GM21723 (cell line): ENCODE results near the gene SLC24A3.

ENCODE experiments used
- ATAC-seq: cut with Tn5 transposase; IDR thresholded peaks from one replicate; pipeline ENCODE4 v1.9.1; 2021; ENCODE audit warnings: mild to moderate bottlenecking, moderate library complexity; ENCODE audit not compliant: unreplicated experiment

Gene SLC24A3

GRCh38 chr20:19212469-19212815 lies at the start of gene SLC24A3:
Gene SLC24A3, plus strand, starts transcription at chr20:19212642.
- peak; percentile 14 for ATAC-seq

- ATAC-seq: no peak
Measured at GRCh38 chr20:19170148-19170547, 42.3 kb upstream of the SLC24A3 start.

DNA sequence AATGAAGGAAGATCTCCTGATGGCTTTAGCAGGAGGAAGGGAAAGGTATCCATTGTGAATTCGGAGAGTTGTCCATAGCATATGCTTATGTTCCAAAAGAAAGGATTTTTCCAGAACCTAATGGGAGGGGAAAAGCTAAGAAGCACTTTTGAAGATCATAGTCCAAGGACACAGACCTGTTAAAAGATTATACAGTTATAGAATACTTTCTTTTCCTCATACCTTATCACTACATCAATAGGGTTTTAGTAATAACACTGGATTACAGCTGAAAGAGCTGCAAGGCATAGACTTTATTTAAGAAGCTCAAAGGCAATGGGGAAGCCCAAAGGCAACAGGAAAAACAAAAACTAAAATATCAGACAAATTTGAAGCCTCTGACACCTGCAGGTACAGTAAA lies 39.8 kb upstream of the SLC24A3 start:
- no peak for ATAC-seq

DNA sequence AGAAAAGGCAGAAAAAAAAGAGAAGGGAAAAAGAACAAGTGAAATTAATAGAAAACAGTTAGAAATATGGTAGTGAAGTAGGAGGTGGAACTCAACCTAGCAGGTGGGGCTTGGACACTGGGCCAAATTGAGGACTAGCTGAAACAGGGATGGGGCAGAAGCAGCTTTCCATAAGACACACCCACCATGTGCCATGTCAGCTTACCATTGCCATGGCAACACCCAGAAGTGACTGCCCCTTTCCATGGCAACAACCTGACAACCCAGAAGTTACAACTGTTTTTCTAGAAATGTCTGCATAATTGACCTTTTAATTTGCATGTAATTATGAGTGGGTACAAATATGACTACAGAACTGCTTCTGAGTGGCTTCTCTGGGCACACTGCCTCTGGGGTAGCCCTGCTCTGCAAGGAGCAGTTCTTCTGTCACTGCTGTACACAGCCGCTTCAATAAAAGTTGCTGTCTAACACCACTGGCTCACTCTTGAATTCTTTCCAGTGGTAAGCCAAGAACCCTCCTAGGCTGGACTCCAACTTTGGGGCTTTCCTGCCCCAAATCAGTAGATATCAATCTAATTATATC lies 35.9 kb upstream of the SLC24A3 start:
- ATAC-seq: no peak

- no peak for ATAC-seq
Measured at GRCh38 chr20:19181552-19181951, 30.9 kb upstream of the SLC24A3 start.

- no peak for ATAC-seq
Measured at GRCh38 chr20:19185083-19185482, 27.4 kb upstream of the SLC24A3 start.

DNA sequence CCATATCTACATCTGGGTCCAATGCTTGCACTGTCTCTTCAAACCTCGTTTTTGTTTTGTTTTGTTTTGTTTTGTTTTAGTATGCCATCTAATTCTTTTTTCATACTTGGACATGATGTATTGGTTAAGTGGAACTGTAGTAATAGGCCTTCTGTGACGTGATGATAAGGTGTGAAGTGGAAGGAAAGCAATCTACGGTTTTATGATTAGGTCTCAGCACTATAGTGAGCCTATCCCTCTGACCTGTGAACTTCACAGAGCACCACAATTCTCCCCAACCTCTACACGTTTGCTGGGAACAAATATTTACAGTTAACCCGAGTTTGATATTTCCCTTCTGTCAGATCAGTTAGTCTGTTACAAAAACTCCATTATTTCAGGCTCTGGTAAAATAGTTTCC lies 19.1 kb upstream of the SLC24A3 start:
- no peak for ATAC-seq

DNA sequence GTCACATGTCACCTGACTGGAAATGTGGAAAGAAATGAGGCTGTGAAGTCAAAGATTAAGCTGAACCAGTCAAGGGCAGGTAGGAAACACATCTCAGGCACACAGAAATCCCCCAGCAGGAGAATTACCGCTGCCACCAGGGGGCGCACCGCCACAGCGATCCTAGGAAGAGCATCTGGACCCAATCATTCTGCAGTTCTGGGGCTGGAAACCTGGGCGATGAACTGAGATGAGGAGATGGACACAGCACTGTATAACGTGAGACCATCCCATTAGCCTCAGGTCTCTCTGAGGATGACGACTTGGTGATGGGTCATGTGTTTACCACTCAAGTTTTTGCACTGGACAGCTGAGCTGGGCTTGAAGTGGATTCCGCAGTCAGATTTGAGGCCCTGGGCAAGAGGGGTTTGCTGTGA lies 6.5 kb upstream of the SLC24A3 start:
- peak; percentile 55 for ATAC-seq

DNA sequence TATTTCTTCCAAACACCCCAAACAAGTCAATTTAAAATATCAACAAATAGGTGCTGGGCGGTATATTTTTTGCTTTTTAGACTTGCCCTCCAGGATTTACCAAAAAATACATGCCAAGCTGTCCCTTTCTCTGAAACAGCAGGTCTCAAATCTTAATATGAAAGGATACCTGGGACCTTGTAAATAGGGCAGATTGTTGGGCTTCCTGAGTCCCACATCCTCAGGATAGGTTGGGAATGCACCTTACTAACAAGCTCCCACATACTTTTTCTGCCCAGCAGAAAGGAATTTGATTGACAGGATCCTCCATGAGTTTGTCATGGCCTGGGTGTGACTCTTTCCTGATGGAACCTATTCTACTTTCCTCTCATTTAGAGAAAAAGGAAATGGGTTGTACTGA lies 4.9 kb upstream of the SLC24A3 start:
- ATAC-seq: no peak

GRCh38 chr20:19210391-19211155 lies 1.9 kb upstream of the SLC24A3 start:
- ATAC-seq: no peak

DNA sequence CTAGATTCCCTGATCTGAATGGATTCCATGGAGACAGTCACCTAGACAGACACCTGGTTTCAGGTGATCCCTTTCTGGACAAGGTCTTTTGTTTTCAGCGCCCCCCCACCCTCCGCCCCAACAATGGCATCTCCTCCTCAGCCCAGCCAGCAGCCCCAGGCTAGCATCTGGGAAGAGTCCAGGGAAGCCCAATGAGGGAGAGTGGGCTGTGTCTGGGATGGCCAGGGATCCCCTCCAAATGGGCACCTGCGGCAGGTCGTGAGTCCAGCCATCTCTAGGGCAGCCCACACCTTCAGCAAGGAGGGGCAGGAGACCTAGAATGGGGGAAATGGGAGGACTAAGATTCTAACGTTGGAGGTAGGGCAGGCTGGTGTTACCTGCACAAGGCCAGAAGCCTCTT lies 1.2 kb upstream of the SLC24A3 start:
- ATAC-seq: no peak

DNA sequence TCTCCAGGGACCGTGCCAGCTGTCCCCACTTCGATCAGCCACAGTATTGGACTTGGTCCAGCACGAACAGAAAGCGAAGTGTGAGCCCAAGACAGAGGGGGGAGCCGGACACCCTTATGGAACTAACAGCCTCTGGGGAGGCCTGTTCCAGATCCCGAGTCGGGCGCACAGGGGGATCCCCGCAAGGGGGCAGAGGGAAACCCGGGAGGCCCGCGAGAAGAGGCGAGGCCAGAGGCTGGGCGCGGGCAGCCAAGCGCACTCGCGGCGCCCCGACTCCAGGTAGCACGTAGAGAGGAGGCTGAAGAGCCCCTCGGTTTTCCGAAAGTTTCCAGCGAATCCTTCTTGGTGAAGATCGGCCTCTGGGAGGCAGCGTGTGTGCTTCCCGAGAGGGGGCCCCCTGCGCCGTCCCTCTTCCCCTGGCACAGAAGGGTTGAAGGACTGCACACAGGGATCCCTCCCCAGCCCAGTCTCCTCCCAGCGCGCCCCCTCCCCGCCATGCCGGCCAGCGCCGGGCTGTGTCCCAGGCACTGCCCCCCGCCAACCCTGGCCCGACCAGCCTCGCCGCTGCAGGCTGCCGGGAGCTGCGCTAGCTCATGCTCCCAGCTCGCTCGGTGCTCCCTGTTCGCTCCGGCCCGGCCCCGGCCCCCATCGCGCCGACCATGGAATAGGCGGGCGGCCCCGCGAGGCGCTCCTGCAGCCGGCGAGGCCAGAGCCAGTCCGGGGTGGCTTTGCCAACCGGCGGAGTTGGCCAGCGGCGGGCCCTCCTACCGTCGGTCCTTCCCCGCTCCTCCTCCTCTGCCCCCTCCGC lies 577 bp upstream of the SLC24A3 start:
- ATAC-seq: peak; percentile 22

DNA sequence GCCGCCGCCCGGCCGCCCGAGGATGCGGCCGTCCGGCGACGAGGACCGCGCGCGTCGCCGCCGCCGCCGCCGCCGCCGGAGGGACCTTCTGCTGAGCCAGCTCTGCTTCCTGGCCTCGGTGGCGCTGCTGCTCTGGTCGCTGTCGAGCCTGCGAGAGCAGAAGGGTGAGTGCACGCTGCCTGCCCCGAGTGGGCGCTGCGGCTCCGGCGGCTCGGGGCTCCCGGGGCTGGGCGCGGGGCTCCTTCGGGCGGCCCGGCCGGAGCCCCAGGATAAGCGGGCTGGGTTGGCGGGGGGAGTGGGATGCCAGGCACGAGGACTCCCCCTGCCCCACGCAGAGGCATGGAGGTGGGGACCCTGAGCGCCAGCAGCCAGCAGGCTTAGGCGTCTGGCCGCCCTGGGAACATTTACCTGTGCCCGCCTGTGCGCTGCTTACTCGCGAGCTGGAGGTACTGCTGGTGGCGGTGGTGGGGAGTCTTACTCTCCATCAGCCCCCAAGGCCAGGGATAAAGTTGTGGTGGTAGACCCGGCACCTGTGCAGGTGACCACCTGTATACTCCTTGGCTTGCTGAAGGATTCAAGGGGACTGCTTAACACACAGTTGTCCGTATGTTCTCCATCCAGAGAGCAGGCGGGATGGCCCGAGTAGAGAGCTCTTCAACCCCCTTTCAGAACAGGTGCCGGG lies 520 bp downstream of the SLC24A3 start:
- peak; percentile 72 for ATAC-seq

- ATAC-seq: no peak
Measured at GRCh38 chr20:19213946-19214490, 1.6 kb downstream of the SLC24A3 start.

GRCh38 chr20:19218411-19218810 lies 6.0 kb downstream of the SLC24A3 start:
- no peak for ATAC-seq

DNA sequence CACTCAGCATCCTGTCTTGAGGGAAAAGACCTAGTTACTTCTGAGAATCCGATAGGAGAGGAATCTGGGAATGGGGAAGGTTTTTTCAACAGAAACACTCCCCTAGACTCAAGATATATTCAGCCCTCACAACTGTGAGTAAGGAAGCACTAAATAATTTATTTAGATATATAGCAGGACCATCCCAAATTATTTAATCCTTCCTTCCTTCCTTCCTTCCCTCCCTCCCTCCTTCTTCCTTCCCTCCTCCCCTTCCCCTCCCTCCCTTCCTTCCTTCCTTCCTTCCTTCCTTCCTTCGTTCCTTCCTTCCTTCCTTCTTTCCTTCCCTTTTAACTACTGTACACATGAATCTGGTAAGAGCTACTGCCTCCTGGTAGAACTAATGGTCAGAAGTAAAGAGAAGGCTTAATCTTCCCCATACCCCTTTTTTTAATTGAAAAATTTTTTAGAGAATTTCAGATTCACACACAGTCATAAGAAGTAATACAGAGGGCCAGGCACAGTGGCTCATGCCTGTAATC lies 10.1 kb downstream of the SLC24A3 start:
- no peak for ATAC-seq

DNA sequence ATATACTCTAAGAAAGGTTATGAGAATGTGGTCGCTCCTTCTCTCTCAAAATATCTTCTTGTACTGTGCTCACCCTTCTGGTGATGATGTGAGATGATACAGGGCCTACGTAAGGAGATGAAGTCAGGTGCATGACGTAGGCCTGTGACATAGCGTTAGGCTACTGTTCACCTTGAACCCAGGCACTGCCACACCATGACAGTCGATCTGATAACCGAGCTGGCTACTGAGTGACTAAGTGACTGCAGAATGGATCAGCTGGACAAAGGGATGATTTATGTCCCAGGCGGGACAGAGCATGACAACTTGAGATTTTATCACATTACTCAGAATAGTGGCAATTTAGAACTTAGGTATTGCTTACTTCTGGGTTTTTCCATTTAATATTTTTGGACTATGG lies 11.2 kb downstream of the SLC24A3 start:
- no peak for ATAC-seq

DNA sequence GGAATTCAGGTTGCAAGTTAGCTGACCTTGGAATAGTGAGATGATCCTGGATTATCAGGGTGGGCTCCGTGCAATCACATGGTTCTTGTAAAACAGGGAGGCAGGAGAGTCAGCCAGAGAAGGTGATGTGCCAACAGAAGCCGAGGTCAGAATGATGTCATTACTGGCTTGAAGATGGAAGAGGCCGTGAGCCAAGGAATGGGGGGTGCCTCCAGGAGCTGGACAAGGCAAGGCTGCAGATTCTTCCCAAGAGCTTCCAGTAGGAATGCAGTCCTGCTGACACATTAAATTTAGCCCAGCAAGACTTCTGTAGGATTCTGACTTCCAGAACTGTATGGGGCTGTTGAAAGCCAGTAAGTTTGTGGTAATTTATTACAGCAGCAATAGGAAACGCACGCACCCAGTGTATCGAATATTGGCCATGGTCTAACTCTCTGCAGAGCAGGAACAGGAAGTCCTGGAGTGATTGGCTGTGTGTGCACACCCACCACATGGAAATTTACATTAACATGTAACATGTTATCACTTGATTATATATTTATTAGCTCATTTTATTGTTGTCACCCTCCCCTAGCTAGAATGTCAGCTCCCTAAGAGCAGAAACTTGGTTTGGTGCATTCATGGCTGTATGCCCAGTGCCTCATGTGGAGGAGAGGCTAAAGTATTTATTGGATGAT lies 19.1 kb downstream of the SLC24A3 start:
- ATAC-seq: no peak

GRCh38 chr20:19232997-19233794 lies 20.8 kb downstream of the SLC24A3 start:
- no peak for ATAC-seq
